A172 (cell line): Measurements from ENCODE around the gene IQSEC1. TPM values are rescaled to one million over a fixed set of nuclear protein-coding genes. Genes with fewer than 3 reads are reported as not detected.

ENCODE experiments used
- DNase-seq: peaks from one replicate; pipeline ENCODE4 v3.0.0-alpha.2; 2015; ENCODE audit warnings: low spot score
- total RNA-seq: library from RNA; depleted of rRNA; stranded (reverse); fragments of >200 nt; shearing (Covaris generic); gene quantifications from 2 replicates; pipeline ENCODE4 v1.2.3, GENCODE V29; 2014

IQSEC1 gene
- total RNA-seq, 1 experiment from 2014 or later = 25.8 TPM

GRCh38 chr3:12908136-12908730 lies 165.0 kb downstream of the IQSEC1 start:
- DNase-seq = no peak

GRCh38 chr3:12907729-12908128 lies 165.5 kb downstream of the IQSEC1 start:
- no peak for DNase-seq

GRCh38 chr3:12907296-12907695 lies 165.9 kb downstream of the IQSEC1 start:
- DNase-seq = no peak

- DNase-seq = no peak
These were observed 166.3 kb downstream of the IQSEC1 start for GRCh38 chr3:12906916-12907290.

GRCh38 chr3:12906141-12906915 lies 166.9 kb downstream of the IQSEC1 start:
- DNase-seq = no peak

GRCh38 chr3:12905316-12906071 lies 167.7 kb downstream of the IQSEC1 start:
- no peak for DNase-seq

- DNase-seq = no peak
These were observed 168.3 kb downstream of the IQSEC1 start for GRCh38 chr3:12904951-12905315.

- DNase-seq = no peak
These were observed 169.3 kb downstream of the IQSEC1 start for GRCh38 chr3:12903881-12904280.

GRCh38 chr3:12903000-12903800 lies 170.0 kb downstream of the IQSEC1 start:
- no peak for DNase-seq

- no peak for DNase-seq
These were observed 170.8 kb downstream of the IQSEC1 start for GRCh38 chr3:12902181-12902999.

GRCh38 chr3:12901623-12902045 lies 171.6 kb downstream of the IQSEC1 start:
- no peak for DNase-seq

- no peak for DNase-seq
These were observed 172.3 kb downstream of the IQSEC1 start for GRCh38 chr3:12900885-12901411.

GRCh38 chr3:12898965-12899755 lies 174.1 kb downstream of the IQSEC1 start:
- DNase-seq = no peak

GRCh38 chr3:12898290-12898964 lies 174.8 kb downstream of the IQSEC1 start:
- no peak for DNase-seq

GRCh38 chr3:12897381-12898289 lies 175.6 kb downstream of the IQSEC1 start:
- no peak for DNase-seq

GRCh38 chr3:12896063-12896985 lies 176.9 kb downstream of the IQSEC1 start:
- no peak for DNase-seq

- DNase-seq = no peak
These were observed 177.7 kb downstream of the IQSEC1 start for GRCh38 chr3:12895391-12896062.
